Measurements from ENCODE around the gene MED16.

The MED16 gene

GRCh38 chr19:927780-928401, 34.9 kb upstream of the MED16 start:
- no peak for DNase-seq (ENCODE audit: low read depth in 1 of 2, low spot score in 1 of 2)

GRCh38 chr19:927351-927779, 34.4 kb upstream of the MED16 start:
- no peak for DNase-seq (ENCODE audit: low read depth in 1 of 2, low spot score in 1 of 2)

- DNase-seq (ENCODE audit: low read depth in 1 of 2, low spot score in 1 of 2): peak in 1 of 2 donors; percentile 17
These were observed 33.8 kb upstream of the MED16 start for GRCh38 chr19:926589-927350.

GRCh38 chr19:926323-926588, 33.3 kb upstream of the MED16 start:
- DNase-seq (ENCODE audit: low read depth in 1 of 2, low spot score in 1 of 2): no peak

- DNase-seq (ENCODE audit: low read depth in 1 of 2, low spot score in 1 of 2): peak; percentile 60 to 74
These were observed 32.7 kb upstream of the MED16 start, which contains the start of gene ARID3A for GRCh38 chr19:925526-926322. Gene ARID3A, plus strand, starts transcription at chr19:926035. Its CDS starts 3,494 bp downstream, at chr19:929529.

- peak in 1 of 2 donors; percentile 58 for DNase-seq (ENCODE audit: low read depth in 1 of 2, low spot score in 1 of 2)
These were observed 32.1 kb upstream of the MED16 start for GRCh38 chr19:925087-925525.

GRCh38 chr19:924553-925086, 31.6 kb upstream of the MED16 start:
- DNase-seq (ENCODE audit: low read depth in 1 of 2, low spot score in 1 of 2): peak in 1 of 2 donors; percentile 18

GRCh38 chr19:920051-920864, 27.3 kb upstream of the MED16 start:
- DNase-seq (ENCODE audit: low read depth in 1 of 2, low spot score in 1 of 2): peak in 1 of 2 donors; percentile 42

- DNase-seq (ENCODE audit: low read depth in 1 of 2, low spot score in 1 of 2): no peak
These were observed 26.4 kb upstream of the MED16 start for GRCh38 chr19:919199-920050.

GRCh38 chr19:918481-919198, 25.7 kb upstream of the MED16 start:
- no peak for DNase-seq (ENCODE audit: low read depth in 1 of 2, low spot score in 1 of 2)

- no peak for DNase-seq (ENCODE audit: low read depth in 1 of 2, low spot score in 1 of 2)
These were observed 25.1 kb upstream of the MED16 start for GRCh38 chr19:918152-918437.

GRCh38 chr19:917323-918151, 24.6 kb upstream of the MED16 start, which contains the start of gene KISS1R:
Gene KISS1R, plus strand, starts transcription at chr19:917333. Its CDS starts 170 bp downstream, at chr19:917503.
- no peak for DNase-seq (ENCODE audit: low read depth in 1 of 2, low spot score in 1 of 2)

GRCh38 chr19:916645-917322, 23.8 kb upstream of the MED16 start:
- DNase-seq (ENCODE audit: low read depth in 1 of 2, low spot score in 1 of 2): no peak

GRCh38 chr19:913080-913748, 20.2 kb upstream of the MED16 start, which contains the start of gene R3HDM4:
Gene R3HDM4, minus strand, starts transcription at chr19:913219. Its CDS starts 62 bp downstream, at chr19:913157.
- DNase-seq (ENCODE audit: low read depth in 1 of 2, low spot score in 1 of 2): peak; percentile 72 to 73

GRCh38 chr19:912181-913079, 19.4 kb upstream of the MED16 start:
- DNase-seq (ENCODE audit: low read depth in 1 of 2, low spot score in 1 of 2): no peak

All from activated CD4-positive, alpha-beta T cell treated with anti-CD3 and anti-CD28 coated beads, Interleukin-2, amount 50 U/mL, for 24 hours (primary cell).